IPS DF 6.9 (cell line): ENCODE results near the gene PTTG1IP.

Experiments
- DNase-seq: peaks from one replicate; pipeline ENCODE4 v3.0.0-alpha.2; 2013; ENCODE audit warnings: low read depth, low spot score
- H3K27ac ChIP-seq: one replicate; pipeline ENCODE4 v1.5.1; 2013; ENCODE audit warnings: low read length, control low read depth
- H3K27me3 ChIP-seq: 2 replicates; pipeline ENCODE4 v1.6.1; 2013; ENCODE audit warnings: mild to moderate bottlenecking, low read length; ENCODE audit not compliant: control insufficient read depth, insufficient read depth
- H3K36me3 ChIP-seq: 2 replicates; pipeline ENCODE4 v1.6.1; 2013; ENCODE audit warnings: low read length; ENCODE audit not compliant: control insufficient read depth, insufficient read depth
- H3K4me1 ChIP-seq: 2 replicates; pipeline ENCODE4 v1.6.1; 2013; ENCODE audit warnings: low read length; ENCODE audit not compliant: control insufficient read depth, insufficient read depth
- H3K4me3 ChIP-seq: 2 replicates; pipeline ENCODE4 v1.5.1; 2013; ENCODE audit warnings: mild to moderate bottlenecking, low read length
- H3K9me3 ChIP-seq: 2 replicates; pipeline ENCODE4 v1.6.1; 2013; ENCODE audit warnings: low read length, inconsistent platforms; ENCODE audit not compliant: control insufficient read depth, insufficient read depth
- WGBS: extraction: QIAGEN DNeasy Blood & Tissue Kit; methylation state at CpG from one replicate; pipeline ENCODE4 v1.1.7; 2013; ENCODE audit warnings: mixed read lengths, missing lambda C conversion rate; ENCODE audit not compliant: insufficient read length, insufficient coverage; 5-methylcytosine and 5-hydroxymethylcytosine counted together

PTTG1IP gene

DNA sequence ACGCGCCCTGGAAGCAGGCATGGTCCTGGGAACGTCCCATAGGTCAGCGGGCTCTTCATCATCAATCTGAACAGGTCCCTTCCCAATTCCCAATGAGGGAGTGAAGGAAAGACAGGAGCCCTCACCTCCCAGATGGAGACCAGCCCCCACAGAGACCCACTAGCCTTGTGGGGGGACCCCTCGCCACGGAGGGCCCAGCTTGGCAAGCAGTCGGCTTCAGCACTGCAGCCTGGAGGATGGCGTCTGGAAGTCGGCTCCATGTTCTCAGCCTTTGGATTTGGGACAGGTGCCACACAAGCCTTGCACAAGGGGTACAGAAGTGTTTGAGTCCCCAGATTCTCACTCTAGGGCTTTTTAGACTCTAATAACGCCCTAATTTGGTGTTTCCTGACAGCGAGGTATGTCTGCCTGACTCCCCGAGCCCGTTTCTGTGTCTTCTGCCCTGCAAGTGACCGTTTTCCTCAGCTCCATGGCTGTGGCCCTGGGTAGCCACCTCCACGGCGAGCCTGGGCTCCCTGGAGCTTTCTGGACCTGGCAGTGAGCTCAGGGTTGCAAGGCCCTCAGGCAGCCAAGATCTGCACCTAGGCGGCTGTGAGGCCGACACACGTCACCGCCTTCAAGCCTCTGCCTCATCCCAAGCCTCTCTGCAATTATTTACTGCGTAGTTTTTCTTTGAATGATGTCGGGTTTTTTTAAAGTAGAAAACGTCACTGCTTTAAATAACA, 30.6 kb downstream of the PTTG1IP start:
- Histone ChIP-seq H3K4me3 (no peak overlapping the region), H3K27ac (no peak overlapping the region), H3K4me1 (peaks cover 5% of the 10 kb centered on the region; the same call in 1 of the 2 replicates), H3K9me3 (no peaks in the 10 kb centered on the region), H3K36me3 (no peaks in the 10 kb centered on the region), H3K27me3 (no peaks in the 10 kb centered on the region)
- no peak for DNase-seq
- WGBS, result no CpG with 5 or more reads among the region's 23 CpGs

- no peak overlapping the region for H3K4me3 ChIP-seq
- no peak for DNase-seq
- WGBS, result no CpG with 5 or more reads among the region's 10 CpGs
- H3K27ac ChIP-seq, result no peak overlapping the region
- peaks cover 5% of the 10 kb centered on the region; the same call in 1 of the 2 replicates for H3K4me1 ChIP-seq
- H3K36me3 ChIP-seq, result no peaks in the 10 kb centered on the region
- H3K9me3 ChIP-seq, result no peaks in the 10 kb centered on the region
- H3K27me3 ChIP-seq, result no peaks in the 10 kb centered on the region
These were observed 31.4 kb downstream of the PTTG1IP start for GRCh38 chr21:44842087-44842486.

GRCh38 chr21:44840771-44841170, 32.7 kb downstream of the PTTG1IP start:
- Histone ChIP-seq H3K4me3 (no peak overlapping the region), H3K36me3 (no peaks in the 10 kb centered on the region), H3K9me3 (no peaks in the 10 kb centered on the region), H3K4me1 (peaks cover 3% of the 10 kb centered on the region; the same call in 1 of the 2 replicates), H3K27ac (no peak overlapping the region), H3K27me3 (no peaks in the 10 kb centered on the region)
- no CpG with 5 or more reads among the region's 11 CpGs for WGBS
- no peak for DNase-seq

GRCh38 chr21:44838951-44839350, 34.5 kb downstream of the PTTG1IP start:
- no CpG with 5 or more reads among the region's 9 CpGs for WGBS
- Histone ChIP-seq H3K4me3 (no peak overlapping the region), H3K36me3 (no peaks in the 10 kb centered on the region)

DNA sequence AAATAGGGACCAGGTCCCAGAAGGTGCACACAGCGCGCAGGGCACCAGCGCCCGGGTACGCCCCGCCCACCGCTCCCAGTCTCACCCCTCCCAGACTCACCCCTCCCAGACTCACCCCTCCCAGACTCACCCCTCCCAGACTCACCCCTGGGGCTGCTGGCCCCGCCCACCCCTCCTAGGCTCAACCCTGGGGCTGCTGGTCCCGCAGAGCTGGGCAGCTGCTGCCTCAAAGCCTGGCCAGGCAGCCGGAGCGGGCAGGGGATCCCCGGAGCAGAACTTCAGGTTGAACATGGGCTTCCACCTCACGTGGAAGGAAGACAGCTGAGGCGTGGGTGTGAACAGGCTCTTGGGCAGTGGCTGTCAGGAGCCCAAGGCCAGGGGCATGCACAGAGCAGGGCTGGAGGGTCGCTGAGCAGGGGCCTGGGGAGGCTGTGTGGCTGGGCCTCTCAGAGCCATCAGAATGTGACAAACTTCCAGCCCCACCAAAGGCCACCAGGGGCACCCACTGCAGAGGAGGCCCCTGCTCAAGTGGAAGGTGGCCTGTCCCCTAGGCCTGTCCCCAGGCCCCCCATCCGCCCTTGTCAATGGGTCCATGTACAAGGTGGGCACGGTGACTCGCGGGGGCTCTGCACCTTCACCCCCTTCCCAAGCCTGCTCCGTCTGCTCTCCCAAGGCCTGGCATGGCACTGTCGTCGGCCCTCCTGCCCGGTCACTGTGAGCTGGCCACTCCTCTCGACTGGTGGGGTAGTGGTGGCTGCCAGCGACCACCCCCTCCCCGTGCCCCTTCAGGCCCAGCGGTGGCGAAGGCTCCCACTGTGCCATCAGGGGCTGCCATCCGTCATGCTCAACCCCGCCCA, 35.2 kb downstream of the PTTG1IP start:
- no peak overlapping the region for H3K27ac ChIP-seq
- no peaks in the 10 kb centered on the region for H3K27me3 ChIP-seq
- no CpG with 5 or more reads among the region's 30 CpGs for WGBS

More at GRCh38 chr21:44838951-44839350, 34.5 kb downstream of the PTTG1IP start:
- Histone ChIP-seq H3K27me3 (no peaks in the 10 kb centered on the region), H3K9me3 (no peaks in the 10 kb centered on the region), H3K4me1 (peaks cover 2% of the 10 kb centered on the region; the same call in 1 of the 2 replicates), H3K27ac (no peak overlapping the region)
- DNase-seq, result no peak

DNA sequence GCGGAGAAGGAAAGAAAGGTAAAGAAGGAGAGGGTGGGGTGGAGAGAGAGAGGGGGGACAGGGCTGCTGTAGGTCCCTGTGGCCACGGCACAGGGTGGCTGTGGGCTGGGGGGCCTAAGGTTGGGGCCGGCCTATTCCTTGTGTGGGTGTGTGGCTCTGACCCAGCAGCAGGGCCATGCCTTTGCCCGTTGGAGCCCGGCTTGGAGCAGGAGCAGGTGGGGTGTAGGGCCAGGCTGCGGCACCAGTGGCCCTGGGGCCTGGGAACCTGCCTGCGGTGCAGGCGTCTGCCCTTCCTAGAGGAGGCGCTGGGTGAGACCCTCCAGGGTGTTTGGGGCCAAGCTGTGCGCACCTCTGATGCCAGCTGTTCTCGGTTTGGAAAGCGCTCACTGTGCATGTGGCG, 36.0 kb downstream of the PTTG1IP start:
- Histone ChIP-seq H3K9me3 (no peaks in the 10 kb centered on the region), H3K27ac (no peak overlapping the region), H3K4me1 (peaks cover 2% of the 10 kb centered on the region; the same call in 1 of the 2 replicates), H3K27me3 (no peaks in the 10 kb centered on the region), H3K4me3 (no peak overlapping the region), H3K36me3 (no peaks in the 10 kb centered on the region)
- DNase-seq, result no peak
- WGBS, result no CpG with 5 or more reads among the region's 13 CpGs

More for the DNA sequence above, 35.2 kb downstream of the PTTG1IP start:
- Histone ChIP-seq H3K4me1 (peaks cover 2% of the 10 kb centered on the region; the same call in 1 of the 2 replicates), H3K36me3 (no peaks in the 10 kb centered on the region), H3K4me3 (no peak overlapping the region), H3K9me3 (no peaks in the 10 kb centered on the region)
- DNase-seq, result no peak

- Histone ChIP-seq H3K4me1 (peaks cover 2% of the 10 kb centered on the region; the same call in 1 of the 2 replicates), H3K36me3 (no peaks in the 10 kb centered on the region), H3K4me3 (no peak overlapping the region), H3K9me3 (no peaks in the 10 kb centered on the region), H3K27ac (no peak overlapping the region), H3K27me3 (no peaks in the 10 kb centered on the region)
- WGBS, result no CpG with 5 or more reads among the region's 37 CpGs
- no peak for DNase-seq
These were observed 36.6 kb downstream of the PTTG1IP start for GRCh38 chr21:44836666-44837471.

DNA sequence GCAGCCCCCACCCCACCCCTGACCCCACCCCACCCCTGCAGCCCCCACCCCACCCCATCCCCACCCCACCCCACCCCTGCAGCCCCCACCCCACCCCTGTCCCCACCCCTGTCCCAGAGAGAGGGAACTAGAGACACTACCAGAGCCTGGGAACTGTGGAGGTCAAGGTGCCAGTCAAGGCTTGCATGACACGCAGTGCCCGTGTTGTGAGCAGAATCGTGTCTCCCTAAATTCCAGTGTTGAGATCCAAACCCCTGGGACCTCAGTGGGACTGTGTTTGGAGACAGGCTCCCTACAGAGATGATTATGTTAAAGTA, 37.2 kb downstream of the PTTG1IP start:
- H3K9me3 ChIP-seq, result no peaks in the 10 kb centered on the region
- H3K36me3 ChIP-seq, result no peaks in the 10 kb centered on the region
- no peak for DNase-seq
- H3K4me3 ChIP-seq, result no peak overlapping the region
- peaks cover 2% of the 10 kb centered on the region; the same call in 1 of the 2 replicates for H3K4me1 ChIP-seq
- H3K27me3 ChIP-seq, result no peaks in the 10 kb centered on the region
- no CpG with 5 or more reads among the region's 3 CpGs for WGBS
- H3K27ac ChIP-seq, result no peak overlapping the region

- no CpG with 5 or more reads among the region's 8 CpGs for WGBS
- Histone ChIP-seq H3K4me3 (no peak overlapping the region), H3K36me3 (no peaks in the 10 kb centered on the region), H3K4me1 (peaks cover 2% of the 10 kb centered on the region; the same call in 1 of the 2 replicates), H3K9me3 (no peaks in the 10 kb centered on the region), H3K27ac (no peak overlapping the region), H3K27me3 (no peaks in the 10 kb centered on the region)
- DNase-seq, result no peak
These were observed 37.9 kb downstream of the PTTG1IP start for GRCh38 chr21:44835647-44835973.

GRCh38 chr21:44834951-44835646, 38.4 kb downstream of the PTTG1IP start:
- no peak overlapping the region for H3K4me3 ChIP-seq

More at GRCh38 chr21:44834951-44835646, 38.4 kb downstream of the PTTG1IP start:
- DNase-seq, result no peak
- no peaks in the 10 kb centered on the region for H3K9me3 ChIP-seq
- WGBS, result no CpG with 5 or more reads among the region's 29 CpGs
- H3K27ac ChIP-seq, result no peak overlapping the region
- no peaks in the 10 kb centered on the region for H3K27me3 ChIP-seq
- no peaks in the 10 kb centered on the region for H3K36me3 ChIP-seq
- H3K4me1 ChIP-seq, result peaks cover 2% of the 10 kb centered on the region; the same call in 1 of the 2 replicates
